Endometrial microvascular endothelial cells (primary cell): Measurements from ENCODE around the gene ADM2. TPM values are rescaled to one million over a fixed set of nuclear protein-coding genes. Genes with fewer than 3 reads are reported as not detected.
"Not testable (repeated sequence)": the region's sequence is repeated elsewhere in the genome, so short reads cannot be mapped to it uniquely, and the experiment has no call there.

Experiments used
- in situ Hi-C: cut with HindIII; loops from 2 replicates; pipeline ENCODE4 v1.10.0; 2017; ENCODE audit warnings: low sequenced_read_pairs, low pct_unique_long_range_greater_than_20kb; ENCODE audit errors: inconsistent ontology term
- total RNA-seq: library from RNA; depleted of rRNA; stranded (reverse); fragments of >200 nt; gene quantifications from one replicate; pipeline ENCODE4 v1.2.3, GENCODE V29; 2015; ENCODE audit errors: inconsistent ontology term

Gene ADM2
- total RNA-seq, 1 donor from 2014 or later, result under 0.01 TPM

DNA sequence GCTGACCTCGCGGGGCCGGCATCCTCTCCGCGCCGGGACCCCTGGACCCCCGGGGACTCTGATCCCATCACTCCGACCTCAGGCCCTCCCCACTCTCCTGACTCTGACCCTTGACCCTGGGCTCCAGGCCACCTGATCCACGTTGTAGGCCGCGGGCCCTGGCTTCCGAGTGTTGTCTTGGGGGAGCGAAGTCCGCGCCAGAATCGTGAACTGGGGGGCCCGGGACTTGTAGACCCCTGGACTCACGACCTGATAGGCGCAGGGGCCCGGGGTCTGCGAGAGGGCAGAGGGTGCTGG is 49.2 kb downstream of the ADM2 start:
- in situ Hi-C loops, result no loop called here

DNA sequence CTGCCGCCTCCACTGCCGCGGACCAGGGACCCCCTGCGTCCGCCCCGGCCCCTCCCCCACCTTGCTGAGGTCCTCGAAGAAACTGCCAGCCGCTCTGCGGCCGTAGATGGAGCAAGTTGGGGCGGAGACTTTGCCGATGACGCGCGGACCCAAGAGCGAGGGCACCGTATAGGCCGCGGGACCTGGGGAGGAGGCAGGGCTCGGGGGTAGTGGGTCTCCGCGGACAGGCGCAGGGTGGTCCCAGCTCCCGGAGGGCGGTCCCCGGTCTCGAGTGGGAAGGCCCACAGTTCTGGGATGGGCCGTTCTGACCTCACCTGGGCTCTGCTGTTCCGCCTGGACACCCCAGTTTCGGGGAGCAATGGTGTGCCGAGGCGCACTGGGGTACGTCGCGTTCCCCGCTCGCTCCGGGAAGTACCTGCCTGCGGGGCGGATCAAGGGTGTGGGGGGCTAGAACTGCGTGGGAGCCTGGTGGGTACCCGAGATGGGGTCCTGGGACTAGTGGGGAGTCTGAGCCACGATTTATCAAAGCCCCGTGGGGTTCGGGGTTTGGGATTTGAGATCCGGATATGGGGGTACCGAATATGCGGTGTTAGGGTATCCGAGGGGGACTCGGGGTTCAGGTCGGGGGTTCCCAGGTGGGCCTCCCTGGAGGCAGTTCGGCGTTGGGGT is 49.7 kb downstream of the ADM2 start:
- in situ Hi-C loops, result no loop called here

DNA sequence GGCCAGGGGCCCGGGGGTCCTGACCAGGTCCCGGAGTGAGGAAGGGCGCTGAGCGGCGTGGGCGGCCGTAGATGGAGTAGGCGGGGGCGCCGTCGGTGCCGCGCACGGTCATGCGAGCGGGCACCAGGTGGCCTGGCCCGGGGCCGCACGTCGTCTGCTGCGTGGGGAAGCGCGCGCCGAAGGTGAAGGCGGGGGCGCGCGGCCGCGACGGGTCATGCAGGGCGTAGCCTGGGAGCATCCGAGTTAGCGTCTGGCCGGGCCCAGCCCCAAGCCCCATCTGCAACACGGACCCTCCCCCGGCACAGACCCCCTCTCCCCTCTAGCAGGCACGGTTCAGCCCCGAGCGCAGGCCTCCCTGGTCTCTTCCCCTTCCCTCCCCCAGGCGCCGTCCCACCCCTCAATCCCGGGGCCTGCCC is 50.2 kb downstream of the ADM2 start:
- in situ Hi-C loops, result no loop called here

DNA sequence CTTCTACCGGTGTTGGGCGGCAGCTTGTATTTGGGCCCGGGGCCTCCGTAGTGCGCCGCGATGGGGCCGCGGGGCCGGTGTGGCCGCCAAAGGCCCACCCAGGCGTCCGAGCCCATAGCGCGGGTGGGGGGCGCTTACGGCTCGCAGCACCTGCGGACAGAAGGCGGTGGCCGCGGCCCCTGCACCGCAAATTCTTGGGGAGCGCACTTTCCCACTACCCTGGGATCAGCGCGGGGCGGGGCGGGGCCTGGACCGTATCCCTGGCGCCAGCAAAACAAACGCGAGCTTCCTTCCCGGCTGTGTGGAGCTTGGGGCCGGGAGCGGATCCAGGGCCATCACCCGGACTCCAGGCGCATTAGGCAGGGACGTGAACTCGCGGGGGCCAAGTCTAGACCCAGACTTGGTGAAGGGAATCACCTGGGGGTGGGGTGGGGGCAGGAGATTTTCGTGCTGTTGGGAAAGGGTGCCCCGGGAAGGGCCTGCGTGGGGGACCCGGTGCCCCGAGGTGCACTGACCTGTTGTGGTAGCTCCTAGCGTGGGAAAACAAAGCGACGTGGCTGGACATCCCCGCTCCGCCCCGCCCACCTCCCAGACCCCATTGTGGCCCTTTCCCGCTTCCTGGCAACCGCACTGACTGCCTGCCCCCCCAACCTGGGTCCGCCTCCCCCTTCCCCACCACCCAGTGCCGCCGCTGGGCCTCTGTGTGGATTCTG is 50.8 kb downstream of the ADM2 start:
- in situ Hi-C loops, result no loop called here

DNA sequence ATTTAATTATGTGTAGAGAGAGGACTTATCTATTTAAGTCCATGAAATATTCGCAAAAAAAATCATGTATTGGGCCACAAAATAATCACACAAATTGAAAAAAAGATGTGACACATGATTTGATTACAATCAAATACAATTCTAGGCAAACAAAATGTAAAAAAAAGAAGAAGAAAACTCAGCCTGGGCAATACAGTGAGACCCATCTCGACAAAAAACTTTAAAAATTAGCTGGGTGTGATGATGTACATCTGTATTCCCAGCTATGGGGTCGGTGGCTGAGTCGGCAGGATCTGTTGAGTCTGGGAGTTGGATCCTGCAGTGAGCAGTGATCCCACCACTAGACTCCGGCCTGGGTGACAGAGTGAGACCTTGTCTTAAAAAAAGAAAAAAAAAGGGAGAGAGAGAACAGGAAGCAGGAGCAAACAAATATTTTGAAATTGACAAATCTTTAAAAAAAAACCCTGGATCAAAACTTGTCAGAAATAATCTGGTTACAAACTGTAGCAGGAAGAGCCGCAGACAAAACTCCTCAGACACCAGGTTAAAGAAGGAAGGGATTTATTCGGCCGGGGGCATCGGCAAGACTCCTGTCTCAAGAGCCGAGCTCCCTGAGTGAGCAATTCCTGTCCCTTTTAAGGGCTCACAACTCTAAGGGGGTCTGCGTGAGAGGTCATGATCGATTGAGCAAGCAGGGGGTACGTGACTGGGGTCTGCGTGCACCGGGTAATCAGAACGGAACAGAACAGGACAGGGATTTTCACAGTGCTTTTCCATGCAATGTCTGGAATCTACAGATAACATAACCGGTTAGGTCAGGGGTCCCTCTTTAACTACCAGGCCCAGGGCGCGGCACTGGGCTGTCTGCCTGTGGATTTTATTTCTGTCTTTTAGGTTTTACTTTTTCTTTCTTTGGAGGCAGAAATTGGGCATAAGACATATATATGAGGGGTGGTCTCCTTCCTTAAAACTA is 51.8 kb downstream of the ADM2 start:
- in situ Hi-C loops, result no loop called here

DNA sequence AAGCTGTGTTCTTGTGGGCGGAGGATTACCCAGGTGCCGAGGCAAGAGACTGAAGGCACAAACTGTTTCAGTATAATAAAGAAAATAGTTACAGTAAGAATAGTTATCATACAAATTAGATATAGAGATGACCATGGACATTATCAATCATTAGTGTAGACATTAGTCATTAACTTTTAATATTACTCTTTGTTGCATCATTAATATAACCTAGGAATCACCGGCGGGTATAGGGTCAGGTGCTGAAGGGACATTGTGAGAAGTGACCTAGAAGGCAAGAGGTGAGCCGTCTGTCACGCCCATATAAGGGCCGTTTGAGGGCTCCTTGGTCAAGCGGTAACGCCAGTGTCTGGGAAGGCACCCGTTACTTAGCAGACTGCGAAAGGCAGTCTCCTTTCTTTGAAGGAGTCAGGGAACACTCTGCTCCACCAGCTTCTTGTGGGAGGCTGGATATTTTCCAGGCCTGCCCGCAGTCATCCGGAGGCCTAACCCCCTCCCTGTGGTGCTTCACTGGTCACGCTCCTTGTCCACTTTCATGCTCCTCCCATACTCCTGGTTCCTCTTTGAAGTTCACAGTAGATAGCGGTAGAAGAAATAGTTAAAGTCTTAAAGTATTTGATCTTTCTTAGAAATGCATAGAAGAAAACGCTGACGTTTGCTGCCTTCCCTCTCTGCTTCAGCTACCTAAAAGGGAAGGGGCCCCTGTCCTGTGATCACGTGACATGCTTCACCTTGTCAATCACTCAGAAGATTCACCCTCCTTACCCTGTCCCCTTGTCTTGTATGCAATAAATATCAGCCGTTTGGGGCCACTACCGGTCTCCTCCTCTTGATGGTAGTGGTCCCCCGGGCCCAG is 52.7 kb downstream of the ADM2 start:
- in situ Hi-C loops, result not testable (repeated sequence)

DNA sequence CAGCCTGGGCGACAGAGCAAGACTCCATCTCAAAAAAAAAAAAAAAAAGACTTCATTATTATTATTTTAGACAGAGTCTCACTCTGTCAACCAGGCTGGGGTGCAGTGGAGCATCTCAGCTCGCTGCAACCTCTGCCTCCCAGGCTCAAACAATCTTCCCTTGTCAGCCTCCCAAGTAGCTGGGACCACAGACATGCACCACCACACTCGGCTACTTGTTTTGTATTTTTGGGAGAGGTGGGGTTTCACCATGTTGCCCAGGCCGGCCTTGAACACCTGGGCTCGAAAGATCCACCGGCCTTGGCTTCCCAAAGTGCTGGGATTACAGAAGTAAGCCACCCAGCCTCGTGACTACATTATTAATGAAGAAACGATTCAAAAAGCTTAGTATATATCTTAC is 53.8 kb downstream of the ADM2 start:
- in situ Hi-C loops, result no loop called here

Other genes with a start within 250 kb of the ADM2 start
- gene TUBGCP6, start 236.5 kb upstream of the ADM2 start, total RNA-seq, result 33.2 TPM
- 31.3 TPM for gene HDAC10, start 230.3 kb upstream of the ADM2 start, total RNA-seq
- 50.4 TPM for gene MAPK12, start 219.9 kb upstream of the ADM2 start, total RNA-seq
- gene MAPK11, start 211.2 kb upstream of the ADM2 start, total RNA-seq, result 26.9 TPM
- 37.7 TPM for gene PLXNB2, start 173.9 kb upstream of the ADM2 start, total RNA-seq
- gene DENND6B, start 154.5 kb upstream of the ADM2 start, total RNA-seq, result 1.2 TPM
- 35.0 TPM for gene PPP6R2, start 138.2 kb upstream of the ADM2 start, total RNA-seq
- gene SBF1, start 6.5 kb upstream of the ADM2 start, total RNA-seq, result 53.1 TPM
- not detected for gene MIOX, start 5.3 kb downstream of the ADM2 start, total RNA-seq
- gene LMF2, start 26.2 kb downstream of the ADM2 start, total RNA-seq, result 73.8 TPM
- gene NCAPH2, start 26.7 kb downstream of the ADM2 start, total RNA-seq, result 53.9 TPM
- gene SCO2, start 44.1 kb downstream of the ADM2 start, total RNA-seq, result 1.1 TPM
- 16.1 TPM for gene TYMP, start 48.5 kb downstream of the ADM2 start, total RNA-seq
- gene KLHDC7B, start 64.4 kb downstream of the ADM2 start, total RNA-seq, result not detected
- not detected for gene SYCE3, start 81.4 kb downstream of the ADM2 start, total RNA-seq
- 3.2 TPM for gene CPT1B, start 96.9 kb downstream of the ADM2 start, total RNA-seq
- 41.0 TPM for gene CHKB, start 101.3 kb downstream of the ADM2 start, total RNA-seq
- gene MAPK8IP2, start 119.2 kb downstream of the ADM2 start, total RNA-seq, result 0.93 TPM
- 55.8 TPM for gene ARSA, start 146.6 kb downstream of the ADM2 start, total RNA-seq
- 22.2 TPM for gene SHANK3, start 191.3 kb downstream of the ADM2 start, total RNA-seq